Dedifferentiated amniotic fluid mesenchymal stem cell (primary cell): ENCODE measurements around the gene PROX1.
"Not testable (repeated sequence)": the region's sequence is repeated elsewhere in the genome, so short reads cannot be mapped to it uniquely, and the experiment has no call there.

Experiments
- DNase-seq: peaks from one replicate; pipeline ENCODE4 v3.0.0-alpha.2; 2016; ENCODE audit errors: extremely low spot score

The PROX1 gene

DNA sequence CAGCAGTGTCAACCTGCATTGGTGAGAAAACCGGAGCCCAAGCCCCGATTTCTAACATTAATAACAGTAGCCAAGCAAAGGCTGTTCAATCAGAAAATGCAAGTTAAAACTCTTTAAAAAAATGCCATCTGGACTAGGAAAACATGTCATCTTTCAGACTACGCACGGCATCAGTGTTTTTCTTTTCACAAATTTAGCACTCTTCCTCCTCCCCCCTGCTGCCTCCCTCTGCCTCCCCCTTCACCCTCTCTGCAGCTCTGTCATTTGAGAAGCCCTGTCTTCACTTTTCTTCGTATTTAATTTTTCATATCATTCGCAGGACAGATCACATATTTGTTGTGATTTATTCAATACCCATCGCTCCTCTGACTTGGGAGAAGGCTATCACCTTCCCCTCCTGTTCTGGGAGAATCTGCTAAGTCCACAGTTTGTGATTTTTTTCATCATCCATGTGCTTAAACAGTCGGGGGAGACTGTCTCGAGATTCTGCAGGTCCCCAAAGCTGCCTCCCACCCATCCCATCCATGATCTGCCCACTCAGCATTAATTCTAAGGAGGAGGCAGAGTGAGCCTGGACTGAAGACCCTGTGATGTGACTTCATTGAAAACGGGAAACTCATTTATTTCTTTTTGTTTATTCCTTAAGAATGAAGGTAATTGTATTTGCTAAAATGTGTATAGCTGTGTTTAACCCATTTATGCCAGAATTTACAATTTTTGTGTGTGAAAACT is 84.8 kb downstream of the PROX1 start:
- DNase-seq, result no peak

DNA sequence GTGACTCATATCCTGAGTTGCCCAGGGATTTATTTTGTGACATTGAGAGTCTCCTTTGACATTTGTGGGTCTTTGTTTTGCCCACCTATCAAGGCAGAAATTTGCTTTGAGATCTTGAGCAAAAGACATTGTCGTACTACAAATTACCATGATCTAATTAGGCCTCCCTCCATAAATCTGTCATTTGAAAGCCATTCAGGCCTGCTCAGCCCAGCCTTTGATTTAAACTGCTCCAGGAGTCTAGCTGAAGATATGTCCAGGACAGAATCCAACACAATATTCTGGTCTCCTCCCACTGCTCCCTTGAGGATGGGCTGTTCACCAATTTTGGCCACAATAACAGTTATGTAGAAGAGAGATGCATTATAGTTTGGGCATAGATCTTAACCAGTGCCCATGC is 86.7 kb downstream of the PROX1 start:
- DNase-seq, result no peak

DNA sequence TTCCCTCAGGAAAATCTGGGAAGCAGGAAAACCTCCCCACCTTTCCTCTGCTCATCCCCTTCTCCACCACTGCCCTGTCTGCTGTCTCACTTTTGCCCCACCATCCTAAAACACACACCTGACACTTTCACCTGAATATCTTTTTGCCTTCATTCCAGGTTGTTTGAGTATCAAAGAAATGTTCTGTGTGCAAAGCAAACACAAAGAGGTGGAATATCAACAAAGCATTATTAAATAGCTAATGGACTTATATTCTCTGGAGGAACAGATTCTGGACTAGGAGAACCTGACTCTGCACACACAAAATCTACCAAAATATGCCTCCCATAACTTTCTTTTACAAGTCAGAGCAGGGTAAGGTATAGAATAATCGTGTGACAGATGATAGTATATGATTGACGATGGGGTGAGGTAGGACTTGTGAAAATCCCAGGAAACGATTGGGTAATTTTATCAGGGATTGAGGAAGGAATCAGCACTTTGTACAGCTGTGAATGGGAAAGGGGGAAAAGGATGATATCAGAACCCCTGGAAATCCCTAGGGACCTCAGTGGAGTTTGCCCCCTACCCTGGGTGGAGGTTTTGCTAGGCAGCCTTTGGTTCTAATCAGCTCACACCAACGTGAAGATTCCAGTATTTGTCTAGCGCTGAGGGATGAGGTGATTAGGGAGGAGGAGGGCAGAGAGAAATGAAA is 87.7 kb downstream of the PROX1 start:
- DNase-seq, result no peak

DNA sequence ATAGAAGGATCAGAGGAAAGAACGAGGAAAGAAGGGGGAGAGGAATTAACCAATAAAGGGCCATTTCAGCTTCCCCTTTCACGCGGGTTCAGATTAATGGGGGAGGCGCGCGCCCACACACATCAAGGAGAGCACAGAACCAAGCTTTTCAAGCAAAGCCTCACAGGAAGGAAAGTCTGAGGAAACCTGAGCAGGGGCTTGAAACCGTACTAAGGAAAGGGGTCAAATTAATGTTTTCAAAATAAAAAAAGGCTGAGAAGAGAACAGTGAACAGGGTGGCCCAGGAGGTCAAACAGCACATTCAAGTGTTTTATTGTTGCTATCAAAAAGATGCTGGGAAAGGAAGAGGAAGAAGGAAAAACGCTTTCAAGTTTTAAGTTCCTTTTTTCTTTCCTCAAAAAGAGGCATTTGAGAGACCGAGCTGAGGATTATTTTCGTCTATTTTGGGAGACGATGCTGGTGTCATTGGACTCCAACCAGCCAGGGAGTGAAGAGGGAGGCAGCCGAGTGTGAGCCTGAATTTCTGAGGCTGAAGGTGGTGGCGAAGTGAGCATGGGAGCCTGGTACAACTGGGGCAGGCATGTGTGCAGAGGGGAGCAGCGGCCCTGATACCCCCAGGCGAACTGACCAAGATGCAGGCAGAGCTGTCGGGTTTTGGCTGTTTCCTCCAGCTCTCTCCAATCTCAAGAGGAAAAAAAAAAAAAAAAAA is 88.4 kb downstream of the PROX1 start:
- DNase-seq, result no peak

DNA sequence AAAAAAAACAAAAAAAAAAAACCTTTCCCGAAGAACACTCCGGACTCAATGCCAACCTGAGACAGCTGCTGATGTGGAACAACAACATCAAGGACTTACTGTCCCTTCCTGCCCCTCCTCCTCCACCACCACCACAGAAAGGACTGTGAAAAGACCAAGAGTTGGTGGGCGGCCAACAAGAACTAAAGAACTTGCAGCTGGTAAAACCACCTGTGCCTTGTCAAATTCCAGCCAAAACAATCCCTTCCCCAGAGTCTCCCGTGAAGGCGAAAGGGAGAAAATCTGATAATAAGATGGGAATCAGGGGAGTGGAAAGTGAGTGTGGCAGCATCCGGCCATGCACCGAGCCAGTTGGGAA is 88.9 kb downstream of the PROX1 start:
- no peak for DNase-seq

DNA sequence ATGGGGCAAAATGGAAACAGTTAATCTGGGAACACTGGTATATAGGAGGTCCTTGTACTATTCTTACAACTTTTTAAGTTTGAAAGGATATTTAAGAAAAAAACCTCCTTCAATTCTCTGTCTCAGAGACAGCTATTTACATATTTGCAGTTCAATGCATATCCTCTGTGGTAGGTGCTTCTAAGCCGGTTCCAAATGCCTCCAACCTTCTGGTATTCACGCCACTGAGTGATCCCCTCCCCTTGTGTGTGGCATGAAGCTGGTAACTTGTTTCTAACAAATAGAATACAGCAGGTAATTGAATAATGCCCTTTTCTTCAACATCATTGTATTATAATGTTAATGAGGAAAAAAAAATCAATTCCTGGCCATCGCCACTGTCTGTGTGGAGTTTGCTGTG is 91.2 kb downstream of the PROX1 start:
- no peak for DNase-seq

DNA sequence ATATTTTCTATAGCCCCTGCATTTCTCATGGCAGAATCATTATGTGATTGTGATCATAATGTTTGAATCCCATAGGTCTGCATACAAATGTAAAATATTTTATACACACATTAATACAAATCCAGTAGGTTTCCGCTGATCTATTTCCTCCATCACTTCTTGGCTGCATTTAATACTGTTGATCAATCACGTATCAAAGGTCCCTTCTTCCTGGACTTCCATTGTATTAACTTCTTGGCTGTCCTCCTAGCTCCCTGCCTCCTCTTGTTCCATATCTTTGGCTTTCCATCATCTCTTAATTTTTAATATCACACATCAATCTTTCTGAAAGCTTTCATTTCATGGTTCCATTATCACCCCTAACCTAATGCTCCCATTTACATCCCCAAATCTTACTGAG is 97.6 kb downstream of the PROX1 start:
- no peak for DNase-seq

DNA sequence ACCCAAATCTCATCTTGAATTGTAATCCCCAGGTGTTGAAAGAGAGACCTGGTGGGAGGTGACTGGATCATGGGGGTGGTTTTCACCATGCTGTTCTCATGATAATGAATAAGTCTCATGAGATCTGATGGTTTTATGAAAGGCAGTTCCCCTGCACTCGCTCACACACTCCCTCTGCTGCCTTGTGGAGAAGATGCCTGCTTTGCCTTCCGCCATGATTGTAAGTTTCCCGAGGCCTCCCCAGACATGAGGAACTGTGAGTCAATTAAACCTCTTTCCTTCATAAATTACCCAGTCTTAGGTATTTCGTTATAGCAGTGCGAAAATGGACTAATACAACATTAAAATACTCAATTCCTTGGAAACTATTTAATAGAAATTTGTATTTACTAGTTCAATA is 99.2 kb downstream of the PROX1 start:
- no peak for DNase-seq

DNA sequence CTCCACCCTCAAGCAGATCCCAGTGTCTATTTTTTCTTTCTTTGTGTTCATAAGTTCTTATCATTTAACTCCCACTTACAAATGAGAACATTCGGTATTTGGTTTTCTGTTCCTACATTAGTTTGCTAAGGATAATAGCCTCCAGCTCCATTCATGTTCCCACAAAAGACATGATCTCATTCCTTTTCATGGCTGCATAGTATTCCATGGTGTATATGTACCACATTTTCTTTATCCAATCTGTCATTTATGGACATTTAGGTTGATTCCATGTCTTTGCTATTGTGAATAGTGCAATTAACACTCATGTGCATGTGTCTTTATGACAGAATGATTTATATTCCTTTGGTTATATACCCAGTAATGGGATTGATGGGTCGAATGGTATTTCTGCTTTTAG is 101.2 kb downstream of the PROX1 start:
- DNase-seq, result not testable (repeated sequence)
